GM18870 (cell line): Measurements from ENCODE around the gene XAGE5.
"Not testable (repeated sequence)": the region's sequence is repeated elsewhere in the genome, so short reads cannot be mapped to it uniquely, and the experiment has no call there.

Experiments used
- ATAC-seq: cut with Tn5 transposase; IDR thresholded peaks from one replicate; pipeline ENCODE4 v1.9.1; 2021; ENCODE audit warnings: moderate library complexity; ENCODE audit not compliant: unreplicated experiment

Gene XAGE5

GRCh38 chrX:52811065-52811625 lies at the start of gene XAGE5:
TSS of gene XAGE5 (plus strand) at chrX:52811287. CDS start at chrX:52812567, 1,280 bp downstream.
- ATAC-seq = no peak

- ATAC-seq = not testable (repeated sequence)
These were observed 45.1 kb upstream of the XAGE5 start for GRCh38 chrX:52765983-52766382.

- not testable (repeated sequence) for ATAC-seq
These were observed 37.6 kb upstream of the XAGE5 start for GRCh38 chrX:52773504-52773903.

GRCh38 chrX:52797327-52797726 lies 13.8 kb upstream of the XAGE5 start, which contains the start of gene SPANXN5:
TSS of gene SPANXN5 (minus strand) at chrX:52797427. CDS start at chrX:52797348, 79 bp downstream.
- not testable (repeated sequence) for ATAC-seq

GRCh38 chrX:52804876-52805275 lies 6.2 kb upstream of the XAGE5 start:
- ATAC-seq = not testable (repeated sequence)

GRCh38 chrX:52819788-52820187 lies 8.7 kb downstream of the XAGE5 start:
- no peak for ATAC-seq

- no peak for ATAC-seq
These were observed 10.1 kb downstream of the XAGE5 start for GRCh38 chrX:52821079-52821760.

GRCh38 chrX:52824608-52825007 lies 13.5 kb downstream of the XAGE5 start:
- no peak for ATAC-seq

- no peak for ATAC-seq
These were observed 19.5 kb downstream of the XAGE5 start for GRCh38 chrX:52830551-52830950.

- no peak for ATAC-seq
These were observed 28.1 kb downstream of the XAGE5 start for GRCh38 chrX:52839137-52839536.

GRCh38 chrX:52843619-52844018 lies 32.5 kb downstream of the XAGE5 start:
- ATAC-seq = not testable (repeated sequence)

- ATAC-seq = no peak
These were observed 41.2 kb downstream of the XAGE5 start for GRCh38 chrX:52852110-52852860.

GRCh38 chrX:52856991-52857525 lies 46.0 kb downstream of the XAGE5 start:
- not testable (repeated sequence) for ATAC-seq

- no peak for ATAC-seq
These were observed 54.4 kb downstream of the XAGE5 start for GRCh38 chrX:52865343-52865998.
